Central memory CD8-positive, alpha-beta T cell (primary cell): ENCODE data around the gene RNASET2.
"Not testable (repeated sequence)": the region's sequence is repeated elsewhere in the genome, so short reads cannot be mapped to it uniquely, and the experiment has no call there.

Experiments
- ATAC-seq: fragments of 150-1000 bp; cut with Tn5 transposase; replicated peaks from 2 replicates; pipeline ENCODE4 v1.10.0; 2022; ENCODE audit warnings: mild to moderate bottlenecking, moderate FRiP score, moderate number of reproducible peaks; ENCODE audit not compliant: poor library complexity, severe bottlenecking; ENCODE audit errors: extremely low read depth
- DNase-seq, 2 donors: peaks; one replicate each; pipeline ENCODE4 v3.0.0; 2021; ENCODE audit warnings: low spot score in 2 of 2
- H3K27ac Mint-ChIP-seq: one replicate; pipeline ENCODE4 v1.8.0; 2022; ENCODE audit warnings: low read depth, mild to moderate bottlenecking, moderate library complexity, mixed read lengths
- H3K27me3 Mint-ChIP-seq: one replicate; pipeline ENCODE4 v1.8.0; 2022; ENCODE audit warnings: mixed read lengths
- H3K36me3 Mint-ChIP-seq: one replicate; pipeline ENCODE4 v1.8.0; 2022; ENCODE audit warnings: mild to moderate bottlenecking, moderate library complexity, mixed read lengths; ENCODE audit not compliant: insufficient read depth
- H3K4me1 Mint-ChIP-seq: one replicate; pipeline ENCODE4 v1.8.0; 2022; ENCODE audit warnings: mixed read lengths
- H3K4me3 Mint-ChIP-seq: one replicate; pipeline ENCODE4 v1.8.0; 2022; ENCODE audit warnings: mild to moderate bottlenecking, moderate library complexity, mixed read lengths
- H3K9me3 Mint-ChIP-seq: one replicate; pipeline ENCODE4 v1.8.0; 2022; ENCODE audit warnings: mixed read lengths

Gene RNASET2

DNA sequence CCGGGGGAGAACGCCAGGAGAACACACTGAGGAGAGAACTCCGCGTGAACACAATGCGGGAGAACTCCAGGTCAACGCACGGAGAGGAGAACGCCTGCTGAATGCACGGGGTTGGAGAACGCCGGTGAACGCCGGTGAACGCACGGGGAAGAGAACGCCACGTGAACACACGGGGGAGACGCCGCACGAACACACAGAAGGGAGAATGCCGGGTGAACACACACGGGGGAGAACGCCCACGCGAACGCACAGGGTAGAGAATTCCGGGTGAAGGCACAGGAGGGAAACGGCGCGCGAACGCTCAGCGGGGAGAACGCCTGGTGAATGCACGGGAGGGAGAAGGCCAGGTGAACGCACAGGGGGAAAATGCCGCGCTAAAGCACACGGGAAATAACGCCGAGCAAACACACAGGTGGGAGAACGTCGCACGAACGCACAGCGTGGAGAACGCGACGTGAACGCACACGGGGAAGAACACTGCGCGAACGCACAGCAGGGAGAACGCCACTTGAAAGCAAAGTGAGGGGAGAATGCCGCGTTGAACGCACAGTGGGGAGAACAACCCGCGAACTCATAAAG lies 56.1 kb downstream of the RNASET2 start:
- no peaks in the 10 kb centered on the region for H3K27me3 Mint-ChIP-seq
- DNase-seq (no peak), ATAC-seq (no peak)
- peaks cover 6% of the 10 kb centered on the region for H3K36me3 Mint-ChIP-seq
- H3K4me1 Mint-ChIP-seq = peaks cover 7% of the 10 kb centered on the region
- no peak overlapping the region for H3K27ac Mint-ChIP-seq
- H3K9me3 Mint-ChIP-seq = peaks cover 26% of the 10 kb centered on the region
- no peak overlapping the region for H3K4me3 Mint-ChIP-seq

DNA sequence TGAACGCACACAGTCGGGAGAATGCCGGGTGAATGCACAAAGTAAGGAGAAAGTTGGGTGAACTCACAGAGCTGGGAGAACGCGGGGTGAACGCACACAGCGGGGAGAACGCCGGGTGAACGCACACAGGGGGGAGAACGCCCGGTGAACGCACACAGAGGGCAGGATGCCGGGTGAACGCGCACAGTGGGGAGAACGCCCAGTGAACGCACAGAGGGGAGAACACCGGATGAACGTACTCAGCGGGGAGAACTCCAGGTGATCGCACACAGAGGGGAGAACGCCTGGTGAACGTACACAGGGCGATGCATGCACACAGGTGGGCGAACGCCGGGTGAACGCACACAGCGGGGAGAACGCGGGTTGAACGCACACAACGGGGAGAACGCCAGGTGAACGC lies 57.4 kb downstream of the RNASET2 start:
- Mint-ChIP-seq H3K9me3 (peaks cover 26% of the 10 kb centered on the region), H3K4me3 (no peak overlapping the region), H3K4me1 (peaks cover 7% of the 10 kb centered on the region), H3K27ac (no peak overlapping the region), H3K36me3 (peaks cover 6% of the 10 kb centered on the region), H3K27me3 (no peaks in the 10 kb centered on the region)
- DNase-seq (no peak), ATAC-seq (no peak)

DNA sequence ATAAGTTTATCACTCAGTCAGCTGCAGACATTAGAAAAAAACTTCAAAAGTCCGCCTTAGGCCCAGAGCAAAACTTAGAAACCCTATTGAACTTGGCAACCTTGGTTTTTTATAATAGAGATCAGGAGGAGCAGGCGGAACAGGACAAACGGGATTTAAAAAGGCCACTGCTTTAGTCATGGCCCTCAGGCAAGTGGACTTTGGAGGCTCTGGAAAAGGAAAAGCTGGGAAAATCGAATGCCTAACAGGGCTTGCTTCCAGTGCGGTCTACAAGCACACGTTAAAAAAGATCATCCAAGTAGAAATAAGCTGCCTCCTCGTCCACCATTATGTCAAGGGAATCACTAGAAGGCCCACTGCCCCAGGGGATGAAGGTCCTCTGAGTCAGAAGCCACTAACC lies 61.7 kb downstream of the RNASET2 start:
- not testable (repeated sequence) for H3K9me3 Mint-ChIP-seq, H3K36me3 Mint-ChIP-seq, H3K27me3 Mint-ChIP-seq, ATAC-seq, H3K4me1 Mint-ChIP-seq, H3K27ac Mint-ChIP-seq, DNase-seq, H3K4me3 Mint-ChIP-seq

DNA sequence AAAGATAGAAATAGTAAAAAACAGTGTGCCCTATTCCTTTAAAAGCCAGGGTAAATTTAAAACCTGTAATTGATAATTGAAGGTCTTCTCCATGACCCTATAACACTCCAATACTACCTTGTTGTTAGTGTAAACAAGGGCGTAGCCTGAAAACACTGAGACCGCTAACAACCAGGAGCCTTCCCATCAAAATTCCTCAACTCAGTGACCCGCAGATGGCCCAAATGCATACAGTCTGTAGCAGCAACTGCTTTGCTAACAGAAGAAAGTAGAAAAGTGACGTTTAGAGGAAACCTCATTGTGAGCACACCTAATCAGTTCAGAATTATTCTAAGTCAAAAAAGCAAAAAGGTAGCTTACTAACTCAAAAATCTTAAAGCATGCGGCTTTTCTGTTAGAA lies 63.9 kb downstream of the RNASET2 start:
- H3K9me3 Mint-ChIP-seq, H3K27ac Mint-ChIP-seq, H3K36me3 Mint-ChIP-seq, H3K4me3 Mint-ChIP-seq, H3K4me1 Mint-ChIP-seq, ATAC-seq, H3K27me3 Mint-ChIP-seq, DNase-seq: not testable (repeated sequence)

DNA sequence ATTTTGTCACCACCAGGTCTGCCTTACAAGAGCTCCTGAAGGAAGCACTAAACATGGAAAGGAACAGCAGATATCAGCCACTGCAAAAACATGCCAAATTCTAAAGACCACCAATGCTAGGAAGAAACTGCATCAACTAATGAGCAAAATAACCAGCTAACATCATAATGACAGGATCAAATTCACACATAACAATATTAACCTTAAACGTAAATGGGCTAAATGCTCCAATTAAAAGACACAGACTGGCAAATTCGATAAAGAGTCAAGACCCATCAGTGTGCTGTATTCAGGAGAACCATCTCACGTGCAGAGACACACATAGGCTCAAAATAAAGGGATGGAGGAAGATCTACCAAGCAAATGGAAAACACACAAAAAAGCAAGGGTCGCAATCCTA lies 69.6 kb downstream of the RNASET2 start:
- not testable (repeated sequence) for ATAC-seq, H3K27ac Mint-ChIP-seq, H3K4me3 Mint-ChIP-seq, H3K4me1 Mint-ChIP-seq, H3K36me3 Mint-ChIP-seq, DNase-seq, H3K9me3 Mint-ChIP-seq, H3K27me3 Mint-ChIP-seq

DNA sequence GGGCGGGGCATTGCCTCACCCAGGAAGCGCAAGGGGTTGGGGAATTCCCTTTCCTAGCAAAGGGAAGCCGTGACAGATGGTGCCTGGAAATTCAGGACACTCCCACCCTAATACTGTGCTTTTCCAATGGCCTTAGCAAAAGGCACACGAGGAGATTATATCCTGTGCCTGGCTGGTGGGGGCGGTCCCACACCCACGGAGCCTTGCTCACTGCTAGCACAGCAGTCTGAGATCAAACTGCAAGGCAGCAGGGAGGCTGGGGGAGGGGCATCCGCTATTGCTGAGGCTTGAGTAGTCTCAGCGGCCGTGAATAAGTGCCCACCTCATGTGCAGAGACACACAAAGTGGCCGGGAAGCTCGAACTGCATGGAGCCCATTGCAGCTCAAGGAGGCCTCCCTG lies 71.4 kb downstream of the RNASET2 start:
- H3K9me3 Mint-ChIP-seq, ATAC-seq, H3K4me1 Mint-ChIP-seq, DNase-seq, H3K4me3 Mint-ChIP-seq, H3K27ac Mint-ChIP-seq, H3K27me3 Mint-ChIP-seq, H3K36me3 Mint-ChIP-seq: not testable (repeated sequence)

DNA sequence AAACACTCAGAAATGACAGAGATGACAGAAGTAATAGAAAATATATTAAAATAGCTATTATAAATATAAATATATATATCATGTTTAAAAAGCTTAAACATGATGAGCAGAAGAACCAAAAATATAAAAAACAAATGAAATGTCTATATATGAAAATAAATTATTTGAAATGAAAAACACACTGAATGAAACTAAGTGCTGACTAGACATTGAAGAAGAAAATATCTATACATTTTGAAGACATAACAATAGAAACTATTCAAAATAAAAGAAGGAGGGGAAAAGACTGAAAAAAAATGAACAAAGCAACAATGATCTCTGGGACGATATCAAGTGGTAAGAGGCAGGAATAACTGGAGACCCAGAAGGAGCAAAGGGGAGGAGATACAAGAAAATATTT lies 76.8 kb downstream of the RNASET2 start:
- Mint-ChIP-seq H3K4me1 (no peaks in the 10 kb centered on the region), H3K36me3 (no peaks in the 10 kb centered on the region), H3K27ac (no peak overlapping the region), H3K27me3 (no peaks in the 10 kb centered on the region), H3K9me3 (no peaks in the 10 kb centered on the region), H3K4me3 (no peak overlapping the region)
- no peak for ATAC-seq
- no peak for DNase-seq
